GM23248 (cell line): Measurements from ENCODE around the gene TBATA.

Experiments used
- EZH2 ChIP-seq: fragments of 200-600 bp; sonication (generic); IDR thresholded peaks from 2 replicates; pipeline ENCODE4 v1.6.1; 2018; ENCODE audit warnings: antibody characterized with exemption, mild to moderate bottlenecking; ENCODE audit not compliant: insufficient read depth, poor library complexity, severe bottlenecking
- EZH2phosphoT487 ChIP-seq: fragments of 200-600 bp; sonication (generic); IDR thresholded peaks from 2 replicates; pipeline ENCODE4 v1.6.1; 2018; ENCODE audit warnings: antibody characterized with exemption, moderate library complexity, mild to moderate bottlenecking, low read depth; ENCODE audit not compliant: insufficient read depth

DNA sequence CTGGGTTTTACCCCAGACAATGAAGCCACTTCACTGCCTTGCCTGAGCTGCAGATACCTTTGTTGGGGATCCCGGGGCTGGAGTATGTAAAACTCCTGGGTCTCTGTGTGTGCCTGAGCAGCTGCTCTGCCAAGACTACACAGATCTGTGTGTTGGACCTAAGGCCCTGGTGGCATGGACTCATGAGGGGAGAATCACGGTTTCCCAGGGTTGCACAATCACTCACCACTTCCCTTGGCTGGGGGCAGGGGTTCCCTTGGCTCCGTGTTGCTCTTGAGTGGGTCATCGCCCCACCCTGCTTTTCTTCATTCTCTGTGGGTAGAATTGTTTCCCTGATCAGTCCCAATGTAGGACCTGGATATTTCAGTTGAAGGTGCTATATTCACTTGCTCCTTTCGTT is 13.9 kb upstream of the TBATA start:
- TF ChIP-seq EZH2 = no peak
- no peak for TF ChIP-seq EZH2phosphoT487
